GM19023 (cell line): ENCODE data around the gene INSC.
A peak's percentile ranks its signal among the peaks of the same experiment; 100 is the strongest.

ENCODE experiments used
- ATAC-seq: cut with Tn5 transposase; IDR thresholded peaks from one replicate; pipeline ENCODE4 v1.9.1; 2021; ENCODE audit warnings: mild to moderate bottlenecking, moderate library complexity; ENCODE audit not compliant: unreplicated experiment

INSC gene

GRCh38 chr11:15145151-15145550, 30.4 kb downstream of the INSC start:
- no peak for ATAC-seq

- ATAC-seq, result no peak
These were observed 30.9 kb downstream of the INSC start for GRCh38 chr11:15145615-15146014.

- no peak for ATAC-seq
These were observed 31.7 kb downstream of the INSC start for GRCh38 chr11:15146271-15147003.

- ATAC-seq, result no peak
These were observed 33.4 kb downstream of the INSC start for GRCh38 chr11:15148169-15148568.

- ATAC-seq, result no peak
These were observed 34.3 kb downstream of the INSC start for GRCh38 chr11:15149050-15149449.

- ATAC-seq, result no peak
These were observed 35.8 kb downstream of the INSC start for GRCh38 chr11:15150507-15150906.

GRCh38 chr11:15153231-15153630, 38.5 kb downstream of the INSC start:
- no peak for ATAC-seq

- no peak for ATAC-seq
These were observed 42.5 kb downstream of the INSC start for GRCh38 chr11:15157181-15157580.

- no peak for ATAC-seq
These were observed 42.9 kb downstream of the INSC start for GRCh38 chr11:15157606-15158137.

- ATAC-seq, result no peak
These were observed 43.8 kb downstream of the INSC start for GRCh38 chr11:15158351-15159015.

GRCh38 chr11:15159085-15159484, 44.4 kb downstream of the INSC start:
- ATAC-seq, result peak; percentile 60

GRCh38 chr11:15161790-15162189, 47.1 kb downstream of the INSC start:
- ATAC-seq, result no peak

GRCh38 chr11:15163136-15163535, 48.4 kb downstream of the INSC start:
- ATAC-seq, result no peak

GRCh38 chr11:15166204-15166603, 51.5 kb downstream of the INSC start:
- ATAC-seq, result no peak

- no peak for ATAC-seq
These were observed 55.3 kb downstream of the INSC start for GRCh38 chr11:15169815-15170551.

GRCh38 chr11:15170698-15171097, 56.0 kb downstream of the INSC start:
- ATAC-seq, result no peak

- ATAC-seq, result no peak
These were observed 57.2 kb downstream of the INSC start for GRCh38 chr11:15171956-15172355.

GRCh38 chr11:15175831-15176230, 61.1 kb downstream of the INSC start:
- ATAC-seq, result no peak

GRCh38 chr11:15176646-15177163, 62.0 kb downstream of the INSC start:
- no peak for ATAC-seq

- ATAC-seq, result no peak
These were observed 62.8 kb downstream of the INSC start for GRCh38 chr11:15177491-15177890.

- no peak for ATAC-seq
These were observed 63.5 kb downstream of the INSC start for GRCh38 chr11:15178214-15178613.
